IPS-15b (cell line): ENCODE data around the gene NINL.

Experiments used
- H3K27me3 ChIP-seq: one replicate; pipeline ENCODE4 v1.6.1; 2013; ENCODE audit warnings: low read length; ENCODE audit not compliant: control insufficient read depth, insufficient read depth
- H3K36me3 ChIP-seq: one replicate; pipeline ENCODE4 v1.6.1; 2013; ENCODE audit warnings: low read length; ENCODE audit not compliant: control insufficient read depth, insufficient read depth
- H3K4me1 ChIP-seq: one replicate; pipeline ENCODE4 v1.6.1; 2013; ENCODE audit warnings: mild to moderate bottlenecking, low read length; ENCODE audit not compliant: control insufficient read depth, insufficient read depth
- H3K4me3 ChIP-seq: one replicate; pipeline ENCODE4 v1.5.1; 2013; ENCODE audit warnings: low read depth, low read length
- H3K9ac ChIP-seq: one replicate; pipeline ENCODE4 v1.6.1; 2013; ENCODE audit warnings: low read depth, mild to moderate bottlenecking, low read length
- H3K9me3 ChIP-seq: one replicate; pipeline ENCODE4 v1.6.1; 2013; ENCODE audit warnings: mild to moderate bottlenecking, low read length; ENCODE audit not compliant: control insufficient read depth, insufficient read depth

Gene NINL

DNA sequence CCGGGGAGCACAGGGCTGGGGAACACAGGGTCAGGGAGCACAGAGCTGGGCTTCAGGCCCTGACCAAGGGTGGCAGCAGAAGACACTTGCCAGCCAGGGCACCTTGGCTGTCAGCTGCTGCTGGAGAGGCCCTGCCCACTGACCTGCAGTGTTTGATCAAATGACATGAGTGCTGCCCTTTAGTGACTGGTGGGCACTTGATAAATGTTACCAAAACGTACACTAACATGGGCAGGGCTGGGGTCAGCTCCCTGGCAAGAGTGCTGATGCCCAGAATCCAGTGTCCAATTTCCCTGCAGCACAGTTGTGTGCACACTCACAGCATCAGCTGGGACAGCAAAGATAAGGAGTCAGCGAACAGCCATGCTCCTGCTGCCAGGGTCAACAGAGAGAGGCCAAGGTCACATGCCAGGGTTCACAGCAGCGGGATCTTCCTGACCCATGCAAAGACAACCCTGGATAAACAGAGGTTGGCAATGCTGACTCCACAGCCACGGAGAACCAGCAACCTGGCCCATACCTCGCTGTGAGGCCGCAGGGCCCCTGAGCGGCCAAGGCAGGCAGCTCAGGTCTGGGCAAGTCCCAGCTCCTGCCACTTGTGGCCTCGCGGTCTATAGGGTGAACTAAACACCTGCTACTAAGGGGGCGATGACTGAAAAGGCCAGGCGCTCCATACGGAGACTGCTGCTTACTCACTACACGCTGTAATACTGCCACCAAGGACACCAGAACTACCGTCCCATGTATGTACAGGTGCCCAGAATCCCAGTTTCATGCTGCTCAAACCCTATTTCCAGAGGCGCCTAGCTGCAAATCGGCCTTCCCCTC lies 46.3 kb downstream of the NINL start:
- Histone ChIP-seq H3K9me3 (no peaks in the 10 kb centered on the region), H3K27me3 (no peaks in the 10 kb centered on the region), H3K9ac (no peak overlapping the region), H3K36me3 (peaks cover 6% of the 10 kb centered on the region), H3K4me3 (no peak overlapping the region), H3K4me1 (peaks cover 8% of the 10 kb centered on the region)

- H3K9me3 ChIP-seq, result no peaks in the 10 kb centered on the region
- H3K36me3 ChIP-seq, result peaks cover 6% of the 10 kb centered on the region
- H3K9ac ChIP-seq, result no peak overlapping the region
- H3K4me3 ChIP-seq, result no peak overlapping the region
- H3K4me1 ChIP-seq, result peaks cover 14% of the 10 kb centered on the region
- no peaks in the 10 kb centered on the region for H3K27me3 ChIP-seq
These were observed 47.4 kb downstream of the NINL start for GRCh38 chr20:25537890-25538289.

DNA sequence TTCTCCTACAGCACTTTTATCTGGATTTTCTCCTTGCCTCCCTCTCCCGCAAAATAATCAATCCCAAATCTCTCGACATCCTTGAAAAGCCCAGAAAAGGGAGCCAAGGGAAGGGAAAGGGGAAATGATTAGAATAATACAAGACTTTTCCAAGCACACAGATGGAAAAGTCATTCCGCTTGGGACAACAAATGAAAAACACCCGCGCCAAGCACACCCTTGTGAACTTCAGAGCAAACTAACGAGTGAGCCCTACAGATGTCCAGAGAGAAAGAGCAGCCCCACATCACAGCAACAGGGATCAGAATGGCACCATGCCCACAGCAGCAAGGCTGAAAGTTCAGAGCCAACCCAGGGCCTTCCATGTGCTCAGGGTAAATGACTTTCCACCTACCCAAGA lies 49.6 kb downstream of the NINL start:
- no peak overlapping the region for H3K9ac ChIP-seq
- peaks cover 19% of the 10 kb centered on the region for H3K4me1 ChIP-seq
- H3K4me3 ChIP-seq, result no peak overlapping the region
- no peaks in the 10 kb centered on the region for H3K9me3 ChIP-seq
- H3K27me3 ChIP-seq, result no peaks in the 10 kb centered on the region
- peaks cover 6% of the 10 kb centered on the region for H3K36me3 ChIP-seq

DNA sequence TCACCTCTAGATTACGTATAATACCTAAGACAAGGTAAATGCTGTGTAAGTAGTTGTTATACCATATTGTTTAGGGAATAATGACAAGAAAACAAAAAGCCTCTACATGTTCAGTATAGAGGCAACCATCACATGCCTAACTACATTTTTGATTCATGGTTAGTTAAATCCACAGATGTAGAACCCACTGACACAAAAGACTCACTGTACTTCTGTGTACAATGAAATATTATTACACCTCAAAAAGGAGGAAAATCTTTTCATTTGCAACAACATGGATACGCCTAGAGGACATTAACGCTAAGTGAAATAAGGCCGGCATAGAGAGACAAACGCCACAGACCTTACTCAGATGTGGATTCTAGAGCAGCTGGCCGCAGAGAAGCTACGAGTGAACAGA lies 50.5 kb downstream of the NINL start:
- H3K27me3 ChIP-seq, result no peaks in the 10 kb centered on the region
- no peaks in the 10 kb centered on the region for H3K9me3 ChIP-seq
- H3K36me3 ChIP-seq, result peaks cover 6% of the 10 kb centered on the region
- H3K9ac ChIP-seq, result no peak overlapping the region
- H3K4me1 ChIP-seq, result peaks cover 19% of the 10 kb centered on the region
- no peak overlapping the region for H3K4me3 ChIP-seq

- Histone ChIP-seq H3K9ac (no peak overlapping the region), H3K36me3 (peaks cover 6% of the 10 kb centered on the region), H3K4me1 (peaks cover 15% of the 10 kb centered on the region), H3K4me3 (no peak overlapping the region), H3K9me3 (no peaks in the 10 kb centered on the region), H3K27me3 (no peaks in the 10 kb centered on the region)
These were observed 51.2 kb downstream of the NINL start for GRCh38 chr20:25533920-25534700.

DNA sequence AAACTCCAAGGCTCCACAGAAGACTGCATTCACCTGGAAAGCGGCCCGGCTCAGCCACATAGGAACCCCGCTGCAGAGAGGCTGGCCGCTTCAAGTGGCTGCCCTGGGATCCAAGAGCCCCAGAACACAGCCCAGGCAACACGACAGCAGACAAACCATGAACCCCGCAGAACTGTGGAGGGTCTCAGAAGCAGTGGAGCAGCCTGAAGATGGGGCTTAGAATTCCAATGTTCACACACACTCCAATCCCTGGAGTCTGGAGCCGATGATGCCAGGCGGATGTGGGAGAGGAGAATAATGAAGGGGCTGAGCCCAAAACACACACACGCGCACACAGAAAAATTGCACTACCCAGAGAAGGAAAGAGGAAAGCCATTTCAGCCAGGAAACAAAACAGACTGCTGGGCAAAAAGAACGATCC lies 52.4 kb downstream of the NINL start:
- H3K9ac ChIP-seq, result no peak overlapping the region
- H3K9me3 ChIP-seq, result no peaks in the 10 kb centered on the region
- peaks cover 4% of the 10 kb centered on the region for H3K36me3 ChIP-seq

GRCh38 chr20:25532015-25532751 lies 53.1 kb downstream of the NINL start:
- no peaks in the 10 kb centered on the region for H3K36me3 ChIP-seq
- H3K4me1 ChIP-seq, result peaks cover 11% of the 10 kb centered on the region
- no peaks in the 10 kb centered on the region for H3K27me3 ChIP-seq
- H3K4me3 ChIP-seq, result no peak overlapping the region
- H3K9ac ChIP-seq, result peak overlapping the region; percentile 9
- H3K9me3 ChIP-seq, result no peaks in the 10 kb centered on the region

More for the DNA sequence above, 52.4 kb downstream of the NINL start:
- Histone ChIP-seq H3K4me3 (no peak overlapping the region), H3K27me3 (no peaks in the 10 kb centered on the region), H3K4me1 (peaks cover 11% of the 10 kb centered on the region)

DNA sequence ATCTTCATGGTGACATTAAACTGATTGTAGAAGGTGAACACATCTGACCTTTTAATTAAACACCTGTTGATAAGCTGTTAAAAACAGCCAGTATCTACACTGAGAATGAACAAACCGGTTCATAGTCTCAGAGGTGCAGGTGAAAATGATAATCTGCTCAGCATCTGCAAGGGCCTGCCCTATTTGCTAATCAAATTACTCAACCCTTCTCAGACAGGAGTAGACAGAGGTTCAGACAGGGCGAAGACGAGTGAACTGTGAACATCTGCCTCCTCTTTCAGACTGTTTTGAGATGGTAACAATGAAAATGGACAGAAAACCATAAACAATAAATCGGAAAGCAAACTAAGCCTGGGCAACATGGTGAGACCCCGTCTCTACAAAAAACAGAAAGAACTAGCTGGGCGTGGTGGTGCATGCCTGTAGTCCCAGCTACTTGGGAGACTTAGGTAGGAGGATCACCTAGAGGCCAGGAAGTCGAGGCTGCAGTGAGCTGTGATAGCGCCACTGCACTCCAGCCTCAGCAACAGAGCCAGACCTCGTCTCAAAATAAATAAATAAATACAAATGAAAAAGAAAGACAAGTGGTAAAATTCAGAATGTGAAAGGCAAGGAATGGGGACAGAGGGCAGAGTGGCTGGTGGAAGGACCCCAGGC lies 55.9 kb downstream of the NINL start:
- no peaks in the 10 kb centered on the region for H3K9me3 ChIP-seq
- H3K36me3 ChIP-seq, result no peaks in the 10 kb centered on the region
- no peak overlapping the region for H3K4me3 ChIP-seq
- no peak overlapping the region for H3K9ac ChIP-seq
- no peaks in the 10 kb centered on the region for H3K27me3 ChIP-seq
- H3K4me1 ChIP-seq, result peaks cover 11% of the 10 kb centered on the region

DNA sequence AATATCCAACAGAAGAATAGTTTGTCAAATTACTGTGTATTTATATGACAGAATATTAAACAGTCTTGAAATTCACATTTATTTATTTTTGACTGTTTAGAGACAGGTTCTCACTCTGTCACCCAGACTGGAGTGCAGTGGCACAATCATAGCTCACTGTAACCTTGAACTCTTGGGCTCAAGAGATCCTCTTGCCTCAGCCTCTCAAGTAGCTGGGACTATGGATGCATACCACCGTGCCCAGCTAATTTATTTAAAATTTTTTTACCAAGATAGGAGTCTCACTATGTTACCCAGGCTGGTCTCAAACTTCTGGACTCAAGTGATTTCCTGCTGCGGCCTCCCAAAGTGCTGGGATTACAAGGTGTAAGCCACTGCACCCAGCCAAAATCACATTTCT lies 57.4 kb downstream of the NINL start:
- no peaks in the 10 kb centered on the region for H3K9me3 ChIP-seq
- no peak overlapping the region for H3K4me3 ChIP-seq
- H3K9ac ChIP-seq, result no peak overlapping the region
- H3K4me1 ChIP-seq, result peaks cover 6% of the 10 kb centered on the region
- H3K27me3 ChIP-seq, result no peaks in the 10 kb centered on the region
- no peaks in the 10 kb centered on the region for H3K36me3 ChIP-seq

GRCh38 chr20:25526446-25526845 lies 58.9 kb downstream of the NINL start:
- Histone ChIP-seq H3K9me3 (no peaks in the 10 kb centered on the region), H3K4me1 (peaks cover under 1% of the 10 kb centered on the region), H3K27me3 (no peaks in the 10 kb centered on the region), H3K9ac (no peak overlapping the region), H3K4me3 (no peak overlapping the region), H3K36me3 (no peaks in the 10 kb centered on the region)

GRCh38 chr20:25525867-25526266 lies 59.5 kb downstream of the NINL start:
- H3K9ac ChIP-seq, result no peak overlapping the region
- no peaks in the 10 kb centered on the region for H3K27me3 ChIP-seq
- H3K4me1 ChIP-seq, result no peaks in the 10 kb centered on the region
- H3K9me3 ChIP-seq, result no peaks in the 10 kb centered on the region
- H3K4me3 ChIP-seq, result no peak overlapping the region
- no peaks in the 10 kb centered on the region for H3K36me3 ChIP-seq
